ENCODE results near the gene SEC16A. TPM values are rescaled to one million over a fixed set of nuclear protein-coding genes. Genes with fewer than 3 reads are reported as not detected.

The SEC16A gene, protein sequence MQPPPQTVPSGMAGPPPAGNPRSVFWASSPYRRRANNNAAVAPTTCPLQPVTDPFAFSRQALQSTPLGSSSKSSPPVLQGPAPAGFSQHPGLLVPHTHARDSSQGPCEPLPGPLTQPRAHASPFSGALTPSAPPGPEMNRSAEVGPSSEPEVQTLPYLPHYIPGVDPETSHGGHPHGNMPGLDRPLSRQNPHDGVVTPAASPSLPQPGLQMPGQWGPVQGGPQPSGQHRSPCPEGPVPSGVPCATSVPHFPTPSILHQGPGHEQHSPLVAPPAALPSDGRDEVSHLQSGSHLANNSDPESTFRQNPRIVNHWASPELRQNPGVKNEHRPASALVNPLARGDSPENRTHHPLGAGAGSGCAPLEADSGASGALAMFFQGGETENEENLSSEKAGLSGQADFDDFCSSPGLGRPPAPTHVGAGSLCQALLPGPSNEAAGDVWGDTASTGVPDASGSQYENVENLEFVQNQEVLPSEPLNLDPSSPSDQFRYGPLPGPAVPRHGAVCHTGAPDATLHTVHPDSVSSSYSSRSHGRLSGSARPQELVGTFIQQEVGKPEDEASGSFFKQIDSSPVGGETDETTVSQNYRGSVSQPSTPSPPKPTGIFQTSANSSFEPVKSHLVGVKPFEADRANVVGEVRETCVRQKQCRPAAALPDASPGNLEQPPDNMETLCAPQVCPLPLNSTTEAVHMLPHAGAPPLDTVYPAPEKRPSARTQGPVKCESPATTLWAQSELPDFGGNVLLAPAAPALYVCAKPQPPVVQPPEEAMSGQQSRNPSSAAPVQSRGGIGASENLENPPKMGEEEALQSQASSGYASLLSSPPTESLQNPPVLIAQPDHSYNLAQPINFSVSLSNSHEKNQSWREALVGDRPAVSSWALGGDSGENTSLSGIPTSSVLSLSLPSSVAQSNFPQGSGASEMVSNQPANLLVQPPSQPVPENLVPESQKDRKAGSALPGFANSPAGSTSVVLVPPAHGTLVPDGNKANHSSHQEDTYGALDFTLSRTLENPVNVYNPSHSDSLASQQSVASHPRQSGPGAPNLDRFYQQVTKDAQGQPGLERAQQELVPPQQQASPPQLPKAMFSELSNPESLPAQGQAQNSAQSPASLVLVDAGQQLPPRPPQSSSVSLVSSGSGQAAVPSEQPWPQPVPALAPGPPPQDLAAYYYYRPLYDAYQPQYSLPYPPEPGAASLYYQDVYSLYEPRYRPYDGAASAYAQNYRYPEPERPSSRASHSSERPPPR (N-terminal part only)
- 31.0 TPM for polyA plus RNA-seq (2012; ENCODE audit: low read depth, missing spikeins)

DNA sequence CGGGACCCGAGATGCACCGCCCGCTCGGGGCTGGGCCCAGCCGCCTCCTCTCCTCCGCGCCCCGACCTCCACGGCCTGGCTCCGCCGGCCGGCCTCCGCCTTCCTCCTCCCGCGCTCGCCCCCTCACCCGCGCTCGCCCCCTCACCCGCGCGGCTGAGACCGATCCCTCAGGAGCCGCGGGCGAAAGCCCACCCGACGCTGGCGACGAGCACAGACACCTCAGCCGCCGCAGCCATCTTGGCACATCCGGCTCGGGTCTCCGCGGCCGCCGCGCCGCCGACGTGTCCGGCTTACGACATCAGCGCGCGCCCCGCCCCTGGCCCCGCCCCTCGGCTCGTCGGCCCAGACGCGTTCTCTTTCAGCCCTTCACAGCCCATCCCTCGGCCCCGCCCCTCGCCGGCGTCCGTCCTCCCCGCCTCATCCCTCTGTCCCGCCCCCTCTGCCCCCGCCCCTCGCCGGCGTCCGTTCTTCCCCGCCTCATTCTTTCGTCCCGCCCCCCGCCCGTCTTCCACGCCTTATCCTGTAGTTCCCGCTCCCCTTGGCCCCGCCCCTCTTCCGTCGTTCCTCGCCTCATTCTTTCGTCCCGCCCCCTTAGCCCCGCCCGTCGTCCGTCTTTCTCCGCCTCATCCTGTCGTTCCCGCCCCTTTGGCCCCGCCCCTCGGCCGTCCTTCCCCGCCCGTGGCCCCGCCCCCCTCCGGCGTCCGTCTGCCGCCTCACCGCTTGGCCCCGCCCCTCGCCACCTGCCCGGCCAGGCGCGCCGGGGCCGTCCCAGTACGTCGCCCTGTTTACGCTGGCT, at the start of gene SEC16A:
Gene SEC16A, minus strand, starts transcription at position 248 of the 796 bp plus-strand sequence. CDS start 5,425 bp downstream, outside the sequence.
- FAIRE-seq, result no peak
- TF ChIP-seq TAF1 (IDR thresholded peaks at IDR 0.05; ENCODE audit: low read depth, low read length) (peak; percentile 61; the same call in 1 of the 2 replicates), POLR2AphosphoS5 (IDR thresholded peaks at IDR 0.05; ENCODE audit: low read depth, low read length) (no peak), POLR2A (IDR thresholded peaks at IDR 0.05; ENCODE audit: low read depth, low read length) (peak; percentile 75)
- peak; percentile 95 for DNase-seq (ENCODE audit: insufficient read length, low spot score)

DNA sequence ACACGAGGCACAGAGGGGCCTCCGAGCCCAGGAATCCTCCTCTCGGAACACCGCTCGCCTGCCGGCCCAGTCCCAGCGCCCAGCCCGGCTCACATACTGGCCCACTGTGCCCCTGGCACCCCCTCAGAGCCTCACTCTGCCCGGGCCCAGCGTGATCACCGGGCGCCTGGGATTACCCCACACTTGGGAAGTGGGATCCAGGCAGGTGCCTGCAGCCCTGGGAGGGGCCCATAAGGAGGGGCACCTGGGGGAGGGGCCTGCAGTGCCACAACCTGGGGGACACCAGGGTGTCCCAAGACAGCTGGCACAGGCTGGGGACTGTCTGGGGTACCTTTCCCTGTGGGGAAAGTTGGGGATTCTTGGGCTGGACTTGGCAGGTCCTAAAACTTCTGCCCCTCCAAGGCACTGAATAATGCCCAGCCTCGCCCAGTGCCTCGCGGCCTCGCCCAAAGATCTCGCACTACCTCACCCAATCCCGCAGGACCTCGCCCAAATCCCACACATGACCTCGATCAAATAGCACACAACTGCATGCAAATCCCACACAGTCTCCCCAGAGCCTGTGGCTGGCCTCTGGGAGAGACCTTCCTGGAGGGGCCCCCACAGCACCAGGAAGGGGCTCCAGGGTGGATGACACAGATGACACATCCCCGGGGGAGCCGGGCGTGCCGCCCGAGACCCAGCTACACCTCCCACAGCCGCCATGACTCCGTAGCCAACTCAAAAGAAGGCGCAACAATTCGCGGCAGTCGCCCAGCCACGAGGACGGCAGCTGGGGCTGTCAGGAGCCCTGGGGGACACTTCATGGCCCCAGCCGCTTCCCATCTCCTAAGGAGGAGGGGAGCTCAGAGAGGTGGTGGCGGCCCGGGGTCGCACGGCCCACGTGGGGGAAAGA, 49.3 kb upstream of the SEC16A start:
- no peak for FAIRE-seq
- DNase-seq (ENCODE audit: insufficient read length, low spot score), result no peak
- no peak for TF ChIP-seq POLR2A (IDR thresholded peaks at IDR 0.05; ENCODE audit: low read depth, low read length)
- TF ChIP-seq TAF1 (IDR thresholded peaks at IDR 0.05; ENCODE audit: low read depth, low read length), result no peak
- TF ChIP-seq POLR2AphosphoS5 (IDR thresholded peaks at IDR 0.05; ENCODE audit: low read depth, low read length), result no peak
- TF ChIP-seq SPI1 (IDR thresholded peaks at IDR 0.05; ENCODE audit: low read depth, low read length), result no peak
- no peak for TF ChIP-seq PAX5 (IDR thresholded peaks at IDR 0.05; ENCODE audit: insufficient read depth, low read length, severe bottlenecking)
- no peak for TF ChIP-seq POU2F2 (IDR thresholded peaks at IDR 0.05; ENCODE audit: low read depth, low read length)

DNA sequence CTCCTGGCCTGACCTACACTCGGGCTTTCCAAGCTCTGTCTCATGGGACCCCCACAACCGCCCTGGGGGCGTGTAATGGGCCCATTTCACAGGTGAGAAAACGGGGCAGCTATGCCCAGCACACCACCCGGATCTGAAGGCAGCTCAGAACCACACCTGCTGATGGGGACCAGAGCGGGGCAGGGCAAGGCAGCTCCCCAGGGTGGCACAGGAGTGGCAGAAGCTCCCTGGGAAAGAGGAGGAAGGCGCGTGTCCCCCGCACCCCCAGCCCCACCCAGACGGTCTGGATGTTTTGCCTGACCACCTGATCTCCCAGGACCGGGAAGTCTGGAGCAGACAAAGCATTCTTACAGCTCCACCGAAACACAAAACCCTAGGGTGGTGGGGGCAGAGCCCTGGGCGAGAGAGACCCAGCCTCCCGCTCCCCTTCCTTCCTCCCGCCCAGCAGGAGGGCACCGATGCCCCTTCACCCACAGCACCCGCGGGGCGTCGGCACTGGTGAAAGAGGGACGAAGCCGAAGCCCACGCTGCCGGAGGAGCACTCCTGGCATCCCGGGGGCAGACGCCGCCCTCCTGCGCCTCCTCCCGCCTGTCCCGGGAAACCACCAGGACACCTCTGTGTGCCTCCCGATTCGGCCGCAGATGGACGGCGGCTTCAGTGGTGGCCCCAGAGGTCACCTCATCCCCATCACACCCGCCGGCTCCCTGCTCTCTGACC, 48.5 kb upstream of the SEC16A start:
- DNase-seq (ENCODE audit: insufficient read length, low spot score) (no peak), FAIRE-seq (no peak)
- TF ChIP-seq PAX5 (IDR thresholded peaks at IDR 0.05; ENCODE audit: insufficient read depth, low read length, severe bottlenecking) (no peak), SPI1 (IDR thresholded peaks at IDR 0.05; ENCODE audit: low read depth, low read length) (no peak), TAF1 (IDR thresholded peaks at IDR 0.05; ENCODE audit: low read depth, low read length) (no peak), POLR2AphosphoS5 (IDR thresholded peaks at IDR 0.05; ENCODE audit: low read depth, low read length) (no peak), POLR2A (IDR thresholded peaks at IDR 0.05; ENCODE audit: low read depth, low read length) (no peak), POU2F2 (IDR thresholded peaks at IDR 0.05; ENCODE audit: low read depth, low read length) (no peak)

DNA sequence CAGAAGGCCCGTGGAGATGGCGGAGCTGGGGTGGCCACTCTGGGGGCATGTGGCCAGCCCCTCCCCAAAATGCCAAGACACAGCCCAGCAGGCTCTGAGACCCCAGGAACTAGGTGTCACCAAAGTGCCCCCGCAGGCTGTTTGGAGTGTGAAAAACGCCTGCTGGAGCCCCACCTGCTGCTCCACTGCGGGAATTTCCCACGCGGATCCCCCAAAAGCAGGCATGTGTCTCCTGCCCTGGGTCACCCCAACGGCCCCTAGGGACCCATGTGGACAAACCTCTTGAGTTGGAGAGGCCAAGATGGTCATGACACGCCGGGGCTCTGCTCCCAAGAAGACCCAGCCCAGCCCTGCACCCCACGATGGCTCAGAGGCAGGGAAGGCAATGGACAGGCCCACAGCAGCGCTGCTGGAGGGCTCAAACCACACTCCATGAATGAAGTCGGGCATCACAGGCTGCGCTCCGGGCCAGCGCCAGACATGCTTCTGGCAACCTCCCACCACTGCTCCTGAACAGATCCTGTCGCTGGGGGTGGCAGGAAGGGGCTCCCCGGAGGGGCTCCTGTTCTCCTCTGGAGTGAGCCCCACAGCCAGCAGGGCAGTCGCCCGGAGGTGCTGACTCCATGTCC, 47.7 kb upstream of the SEC16A start:
- no peak for DNase-seq (ENCODE audit: insufficient read length, low spot score)
- no peak for FAIRE-seq
- TF ChIP-seq POU2F2 (IDR thresholded peaks at IDR 0.05; ENCODE audit: low read depth, low read length), result no peak
- TF ChIP-seq PAX5 (IDR thresholded peaks at IDR 0.05; ENCODE audit: insufficient read depth, low read length, severe bottlenecking), result no peak

DNA sequence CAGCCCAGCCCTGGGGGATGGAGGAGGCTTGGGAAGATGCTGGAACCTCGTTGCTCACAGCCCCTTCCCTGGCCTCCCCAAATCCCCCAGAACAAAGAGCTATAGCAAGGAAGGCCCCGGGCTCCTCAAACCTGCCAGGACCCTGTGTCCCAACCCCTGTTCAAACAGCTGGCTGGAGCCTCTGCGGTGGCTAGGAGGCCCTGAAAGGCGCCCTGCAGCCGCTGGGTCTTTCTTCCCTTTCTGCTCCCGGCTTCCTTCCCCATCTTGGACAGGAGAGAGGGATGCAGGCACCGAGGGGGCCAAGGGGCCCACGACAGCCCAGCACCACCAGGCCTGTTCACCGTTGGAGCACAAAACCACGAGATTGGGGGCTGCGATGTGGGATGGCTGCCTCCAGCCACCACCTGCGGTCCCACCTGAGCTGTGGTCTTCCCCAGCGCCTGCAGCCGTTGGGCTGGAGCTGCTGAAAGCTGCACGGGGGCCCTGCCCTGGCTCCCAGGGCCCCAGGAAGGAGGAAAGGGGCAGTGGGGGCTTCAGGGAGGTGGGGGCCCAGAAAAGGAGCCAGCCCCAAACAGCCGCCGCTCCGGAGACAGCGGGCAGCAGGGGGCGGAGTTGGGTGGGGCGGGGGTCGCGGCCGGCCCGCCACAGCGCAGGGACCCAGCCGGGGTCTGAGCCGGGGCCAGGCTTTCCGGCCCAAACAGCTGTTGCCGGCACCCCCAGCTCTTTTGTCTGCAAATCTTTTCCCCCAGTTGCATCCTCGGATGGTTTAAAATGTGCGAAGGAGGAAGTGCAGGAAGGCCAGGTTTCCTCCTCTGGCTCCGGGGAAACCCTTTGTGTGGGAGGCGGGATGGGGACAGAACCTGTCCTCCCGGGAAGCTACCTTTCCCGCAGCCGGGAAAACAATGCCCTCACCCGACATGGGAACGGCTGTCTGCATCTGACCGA, 46.9 kb upstream of the SEC16A start:
- no peak for DNase-seq (ENCODE audit: insufficient read length, low spot score)
- TF ChIP-seq SPI1 (IDR thresholded peaks at IDR 0.05; ENCODE audit: low read depth, low read length), result peak; percentile 52
- no peak for TF ChIP-seq PAX5 (IDR thresholded peaks at IDR 0.05; ENCODE audit: insufficient read depth, low read length, severe bottlenecking)
- no peak for TF ChIP-seq TAF1 (IDR thresholded peaks at IDR 0.05; ENCODE audit: low read depth, low read length)
- TF ChIP-seq POLR2A (IDR thresholded peaks at IDR 0.05; ENCODE audit: low read depth, low read length), result no peak
- FAIRE-seq, result no peak

DNA sequence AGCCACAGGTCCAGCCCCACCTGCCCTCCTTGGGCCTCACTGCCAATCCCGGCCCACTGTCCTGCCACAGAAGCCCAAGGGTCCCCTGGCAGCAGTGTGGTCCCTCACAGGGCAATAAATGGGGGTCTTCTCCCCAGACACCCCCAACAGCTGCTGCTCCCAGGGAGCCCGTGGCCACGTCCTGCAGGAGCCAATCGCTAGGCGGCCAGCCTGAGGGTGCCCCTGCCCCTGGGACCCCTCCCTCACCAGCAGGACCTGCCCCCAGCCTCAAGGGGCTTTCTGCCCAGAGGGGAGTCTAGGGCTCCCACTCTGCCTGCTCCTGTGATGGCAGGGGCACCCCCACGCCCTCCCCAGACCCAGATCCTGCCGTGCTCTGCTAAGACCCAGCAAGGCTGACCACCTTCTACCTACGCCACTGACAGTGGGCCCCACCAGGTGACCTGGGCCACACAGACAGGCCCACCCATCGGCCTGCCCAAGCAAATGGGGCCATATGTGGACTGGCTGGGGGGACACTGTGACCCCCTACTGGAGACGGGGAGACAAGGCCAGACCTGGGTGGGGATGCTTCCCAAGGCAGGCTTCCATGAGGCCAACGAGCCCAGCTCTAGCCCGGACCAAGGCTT, 46.0 kb upstream of the SEC16A start:
- FAIRE-seq, result no peak
- TF ChIP-seq PAX5 (IDR thresholded peaks at IDR 0.05; ENCODE audit: insufficient read depth, low read length, severe bottlenecking) (no peak), POLR2A (IDR thresholded peaks at IDR 0.05; ENCODE audit: low read depth, low read length) (no peak), TAF1 (IDR thresholded peaks at IDR 0.05; ENCODE audit: low read depth, low read length) (no peak), POLR2AphosphoS5 (IDR thresholded peaks at IDR 0.05; ENCODE audit: low read depth, low read length) (no peak), SPI1 (IDR thresholded peaks at IDR 0.05; ENCODE audit: low read depth, low read length) (no peak), POU2F2 (IDR thresholded peaks at IDR 0.05; ENCODE audit: low read depth, low read length) (no peak)

More for the DNA sequence above, 46.0 kb upstream of the SEC16A start:
- DNase-seq (ENCODE audit: insufficient read length, low spot score), result no peak
